WTC11 (cell line): ENCODE results near the gene CILP2. TPM values are rescaled to one million over a fixed set of nuclear protein-coding genes. Genes with fewer than 3 reads are reported as not detected.

Experiments
- ATF1 ChIP-seq: sonication (generic); formaldehyde crosslinking; IDR thresholded peaks from 2 replicates; pipeline ENCODE4 v1.8.1; 2023; ENCODE audit warnings: mild to moderate bottlenecking, moderate library complexity, missing genetic modification reagents
- ATF2 ChIP-seq: sonication (generic); formaldehyde crosslinking; IDR thresholded peaks from 2 replicates; pipeline ENCODE4 v1.8.1; 2022; ENCODE audit warnings: low read depth, missing genetic modification reagents, borderline replicate concordance
- EMX1 ChIP-seq: fragments of 250-450 bp; sonication (Bioruptor Pico); IDR thresholded peaks from 2 replicates; pipeline ENCODE4 v1.8.0; 2021; ENCODE audit warnings: mild to moderate bottlenecking
- ETV6 ChIP-seq: sonication (generic); formaldehyde crosslinking; IDR thresholded peaks from 2 replicates; pipeline ENCODE4 v1.8.1; 2022; ENCODE audit warnings: mild to moderate bottlenecking, missing genetic modification reagents
- FOXJ3 ChIP-seq: sonication (generic); formaldehyde crosslinking; IDR thresholded peaks from 2 replicates; pipeline ENCODE4 v1.9.0; 2021; ENCODE audit warnings: missing genetic modification reagents, mild to moderate bottlenecking, borderline replicate concordance
- FOXP1 ChIP-seq: sonication (generic); formaldehyde crosslinking; IDR thresholded peaks from 2 replicates; pipeline ENCODE4 v1.8.0; 2022; ENCODE audit warnings: missing genetic modification reagents, mild to moderate bottlenecking, moderate library complexity, borderline replicate concordance
- FOXP4 ChIP-seq: sonication (generic); formaldehyde crosslinking; IDR thresholded peaks from 2 replicates; pipeline ENCODE4 v1.8.0; 2022; ENCODE audit warnings: mild to moderate bottlenecking, missing genetic modification reagents
- JUN ChIP-seq: sonication (generic); formaldehyde crosslinking; IDR thresholded peaks from 2 replicates; pipeline ENCODE4 v1.8.0; 2023; ENCODE audit warnings: mild to moderate bottlenecking, missing genetic modification reagents
- MAX ChIP-seq: sonication (generic); formaldehyde crosslinking; IDR thresholded peaks from 2 replicates; pipeline ENCODE4 v1.8.0; 2022; ENCODE audit warnings: mild to moderate bottlenecking, missing genetic modification reagents
- SMAD3 ChIP-seq: sonication (generic); formaldehyde crosslinking; IDR thresholded peaks from 2 replicates; pipeline ENCODE4 v1.8.0; 2022; ENCODE audit warnings: missing genetic modification reagents, mild to moderate bottlenecking, borderline replicate concordance
- USF1 ChIP-seq: sonication (generic); formaldehyde crosslinking; IDR thresholded peaks from 2 replicates; pipeline ENCODE4 v1.8.0; 2022; ENCODE audit warnings: mild to moderate bottlenecking, missing genetic modification reagents
- USF2 ChIP-seq: sonication (generic); formaldehyde crosslinking; IDR thresholded peaks from 2 replicates; pipeline ENCODE4 v1.8.1; 2023; ENCODE audit warnings: mild to moderate bottlenecking, missing genetic modification reagents, moderate library complexity
- ZNF219 ChIP-seq: sonication (generic); formaldehyde crosslinking; IDR thresholded peaks from 2 replicates; pipeline ENCODE4 v1.8.0; 2023; ENCODE audit warnings: missing genetic modification reagents, mild to moderate bottlenecking, borderline replicate concordance
- ZNF232 ChIP-seq: sonication (generic); formaldehyde crosslinking; IDR thresholded peaks from 2 replicates; pipeline ENCODE4 v1.8.0; 2022; ENCODE audit warnings: mild to moderate bottlenecking, missing genetic modification reagents
- ZNF263 ChIP-seq: sonication (generic); formaldehyde crosslinking; IDR thresholded peaks from 2 replicates; pipeline ENCODE4 v1.8.1; 2022; ENCODE audit warnings: low read depth, mild to moderate bottlenecking, moderate library complexity, missing genetic modification reagents
- ZNF396 ChIP-seq: fragments of 250-450 bp; sonication (Bioruptor Pico); IDR thresholded peaks from 2 replicates; pipeline ENCODE4 v1.8.0; 2021; ENCODE audit warnings: mild to moderate bottlenecking, moderate library complexity, borderline replicate concordance
- ZNF423 ChIP-seq: fragments of 250-450 bp; sonication (Bioruptor Pico); IDR thresholded peaks from 2 replicates; pipeline ENCODE4 v2.1.2; 2022; ENCODE audit warnings: mild to moderate bottlenecking, moderate library complexity
- ZSCAN18 ChIP-seq: fragments of 250-450 bp; sonication (Bioruptor Pico); IDR thresholded peaks from 2 replicates; pipeline ENCODE4 v2.1.2; 2022; ENCODE audit warnings: mild to moderate bottlenecking, moderate library complexity
- total RNA-seq: library from RNA; stranded (reverse); gene quantifications from 3 replicates; pipeline ENCODE4 v1.2.3, GENCODE V29; 2021
- TF ChIP-seq, protein P1 (sequence below): sonication (generic); formaldehyde crosslinking; IDR thresholded peaks from 2 replicates; pipeline ENCODE4 v1.8.0; 2022; ENCODE audit warnings: mild to moderate bottlenecking, missing genetic modification reagents
- TF ChIP-seq, protein P2 (sequence below): fragments of 250-450 bp; sonication (Bioruptor Pico); IDR thresholded peaks from 2 replicates; pipeline ENCODE4 v1.9.0; 2021; ENCODE audit warnings: mild to moderate bottlenecking
- TF ChIP-seq, protein P3 (sequence below): sonication (generic); formaldehyde crosslinking; IDR thresholded peaks from 2 replicates; pipeline ENCODE4 v1.8.0; 2023; ENCODE audit warnings: mild to moderate bottlenecking, missing genetic modification reagents
- TF ChIP-seq, protein P4 (sequence below): sonication (generic); formaldehyde crosslinking; IDR thresholded peaks from 2 replicates; pipeline ENCODE4 v1.8.1; 2022; ENCODE audit warnings: mild to moderate bottlenecking, missing genetic modification reagents, moderate library complexity, borderline replicate concordance

CILP2 gene
- total RNA-seq, 1 experiment from 2014 or later = 7.9 TPM

- TF ChIP-seq, protein P1, sequence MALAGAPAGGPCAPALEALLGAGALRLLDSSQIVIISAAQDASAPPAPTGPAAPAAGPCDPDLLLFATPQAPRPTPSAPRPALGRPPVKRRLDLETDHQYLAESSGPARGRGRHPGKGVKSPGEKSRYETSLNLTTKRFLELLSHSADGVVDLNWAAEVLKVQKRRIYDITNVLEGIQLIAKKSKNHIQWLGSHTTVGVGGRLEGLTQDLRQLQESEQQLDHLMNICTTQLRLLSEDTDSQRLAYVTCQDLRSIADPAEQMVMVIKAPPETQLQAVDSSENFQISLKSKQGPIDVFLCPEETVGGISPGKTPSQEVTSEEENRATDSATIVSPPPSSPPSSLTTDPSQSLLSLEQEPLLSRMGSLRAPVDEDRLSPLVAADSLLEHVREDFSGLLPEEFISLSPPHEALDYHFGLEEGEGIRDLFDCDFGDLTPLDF (CRISPR knock-in tag) = no peak
- TF ChIP-seq ATF1 (CRISPR knock-in tag) (no peak), USF1 (CRISPR knock-in tag) (0 out of 2 replicates have a peak, but pooled peaks have one; percentile 46), MAX (CRISPR knock-in tag) (peak; percentile 90; the same call in 1 of the 2 replicates), FOXP4 (peak; percentile 84), ZNF263 (CRISPR knock-in tag) (no peak), FOXJ3 (CRISPR knock-in tag) (no peak), ZNF232 (CRISPR knock-in tag) (no peak), ZSCAN18 (CRISPR knock-in tag) (no peak), JUN (CRISPR knock-in tag) (peak; percentile 48; the same call in 1 of the 2 replicates), ETV6 (CRISPR knock-in tag) (0 out of 2 replicates have a peak, but pooled peaks have one; percentile 24), SMAD3 (CRISPR knock-in tag) (no peak), ZNF396 (CRISPR knock-in tag) (no peak), ZNF219 (CRISPR knock-in tag) (no peak), ZNF423 (CRISPR knock-in tag) (no peak), ATF2 (CRISPR knock-in tag) (no peak), EMX1 (CRISPR knock-in tag) (no peak), USF2 (CRISPR knock-in tag) (peak; percentile 58), FOXP1 (CRISPR knock-in tag) (peak; percentile 89; the same call in 1 of the 2 replicates)
- TF ChIP-seq, protein P2, sequence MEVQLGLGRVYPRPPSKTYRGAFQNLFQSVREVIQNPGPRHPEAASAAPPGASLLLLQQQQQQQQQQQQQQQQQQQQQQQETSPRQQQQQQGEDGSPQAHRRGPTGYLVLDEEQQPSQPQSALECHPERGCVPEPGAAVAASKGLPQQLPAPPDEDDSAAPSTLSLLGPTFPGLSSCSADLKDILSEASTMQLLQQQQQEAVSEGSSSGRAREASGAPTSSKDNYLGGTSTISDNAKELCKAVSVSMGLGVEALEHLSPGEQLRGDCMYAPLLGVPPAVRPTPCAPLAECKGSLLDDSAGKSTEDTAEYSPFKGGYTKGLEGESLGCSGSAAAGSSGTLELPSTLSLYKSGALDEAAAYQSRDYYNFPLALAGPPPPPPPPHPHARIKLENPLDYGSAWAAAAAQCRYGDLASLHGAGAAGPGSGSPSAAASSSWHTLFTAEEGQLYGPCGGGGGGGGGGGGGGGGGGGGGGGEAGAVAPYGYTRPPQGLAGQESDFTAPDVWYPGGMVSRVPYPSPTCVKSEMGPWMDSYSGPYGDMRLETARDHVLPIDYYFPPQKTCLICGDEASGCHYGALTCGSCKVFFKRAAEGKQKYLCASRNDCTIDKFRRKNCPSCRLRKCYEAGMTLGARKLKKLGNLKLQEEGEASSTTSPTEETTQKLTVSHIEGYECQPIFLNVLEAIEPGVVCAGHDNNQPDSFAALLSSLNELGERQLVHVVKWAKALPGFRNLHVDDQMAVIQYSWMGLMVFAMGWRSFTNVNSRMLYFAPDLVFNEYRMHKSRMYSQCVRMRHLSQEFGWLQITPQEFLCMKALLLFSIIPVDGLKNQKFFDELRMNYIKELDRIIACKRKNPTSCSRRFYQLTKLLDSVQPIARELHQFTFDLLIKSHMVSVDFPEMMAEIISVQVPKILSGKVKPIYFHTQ (CRISPR knock-in tag) = no peak
- TF ChIP-seq, protein P3, sequence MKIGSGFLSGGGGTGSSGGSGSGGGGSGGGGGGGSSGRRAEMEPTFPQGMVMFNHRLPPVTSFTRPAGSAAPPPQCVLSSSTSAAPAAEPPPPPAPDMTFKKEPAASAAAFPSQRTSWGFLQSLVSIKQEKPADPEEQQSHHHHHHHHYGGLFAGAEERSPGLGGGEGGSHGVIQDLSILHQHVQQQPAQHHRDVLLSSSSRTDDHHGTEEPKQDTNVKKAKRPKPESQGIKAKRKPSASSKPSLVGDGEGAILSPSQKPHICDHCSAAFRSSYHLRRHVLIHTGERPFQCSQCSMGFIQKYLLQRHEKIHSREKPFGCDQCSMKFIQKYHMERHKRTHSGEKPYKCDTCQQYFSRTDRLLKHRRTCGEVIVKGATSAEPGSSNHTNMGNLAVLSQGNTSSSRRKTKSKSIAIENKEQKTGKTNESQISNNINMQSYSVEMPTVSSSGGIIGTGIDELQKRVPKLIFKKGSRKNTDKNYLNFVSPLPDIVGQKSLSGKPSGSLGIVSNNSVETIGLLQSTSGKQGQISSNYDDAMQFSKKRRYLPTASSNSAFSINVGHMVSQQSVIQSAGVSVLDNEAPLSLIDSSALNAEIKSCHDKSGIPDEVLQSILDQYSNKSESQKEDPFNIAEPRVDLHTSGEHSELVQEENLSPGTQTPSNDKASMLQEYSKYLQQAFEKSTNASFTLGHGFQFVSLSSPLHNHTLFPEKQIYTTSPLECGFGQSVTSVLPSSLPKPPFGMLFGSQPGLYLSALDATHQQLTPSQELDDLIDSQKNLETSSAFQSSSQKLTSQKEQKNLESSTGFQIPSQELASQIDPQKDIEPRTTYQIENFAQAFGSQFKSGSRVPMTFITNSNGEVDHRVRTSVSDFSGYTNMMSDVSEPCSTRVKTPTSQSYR (CRISPR knock-in tag) = no peak
- TF ChIP-seq, protein P4, sequence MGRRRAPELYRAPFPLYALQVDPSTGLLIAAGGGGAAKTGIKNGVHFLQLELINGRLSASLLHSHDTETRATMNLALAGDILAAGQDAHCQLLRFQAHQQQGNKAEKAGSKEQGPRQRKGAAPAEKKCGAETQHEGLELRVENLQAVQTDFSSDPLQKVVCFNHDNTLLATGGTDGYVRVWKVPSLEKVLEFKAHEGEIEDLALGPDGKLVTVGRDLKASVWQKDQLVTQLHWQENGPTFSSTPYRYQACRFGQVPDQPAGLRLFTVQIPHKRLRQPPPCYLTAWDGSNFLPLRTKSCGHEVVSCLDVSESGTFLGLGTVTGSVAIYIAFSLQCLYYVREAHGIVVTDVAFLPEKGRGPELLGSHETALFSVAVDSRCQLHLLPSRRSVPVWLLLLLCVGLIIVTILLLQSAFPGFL (CRISPR knock-in tag) = no peak
Observed at GRCh38 chr19:19540064-19540714, 2.1 kb downstream of the CILP2 start (continued).
